H1 (cell line): ENCODE data around the gene PTPN9. TPM values are rescaled to one million over a fixed set of nuclear protein-coding genes. Genes with fewer than 3 reads are reported as not detected.

Source experiments
- CTCF ChIA-PET: fragments of 300-600 bp; sonication (Branson Sonifier 250); formaldehyde crosslinking; loops from one replicate; lab custom pipeline; 2021; ENCODE audit not compliant: partially characterized antibody; lab: Charles Lee
- POLR2A ChIA-PET: fragments of 300-600 bp; sonication (Branson Sonifier 250); formaldehyde crosslinking; loops from one replicate; lab custom pipeline; 2021; ENCODE audit warnings: inconsistent platforms; ENCODE audit not compliant: partially characterized antibody; lab: Charles Lee
- DNase-seq, 2 experiments: peaks; one replicate each; pipeline versions ENCODE4 v3.0.0 to v3.0.0-alpha.2; 2010 to 2022; ENCODE audit warnings: low spot score in 2 of 2, low read depth in 1 of 2, mixed read lengths in 1 of 2
- FAIRE-seq: peaks from 2 replicates; lab custom pipeline; 2011; peaks lifted over from hg19 to GRCh38; lab: Jason Lieb, UNC
- H2AFZ ChIP-seq: 2 replicates; pipeline ENCODE4 v1.8.1; 2012; ENCODE audit warnings: low read length, inconsistent platforms
- H2AK5ac ChIP-seq: 2 replicates; pipeline ENCODE4 v1.6.1; 2013; ENCODE audit warnings: low read depth, low read length
- H2BK120ac ChIP-seq: replicated peaks from 2 replicates; pipeline ENCODE3; 2013; ENCODE audit warnings: low read depth, low read length, inconsistent platforms
- H2BK12ac ChIP-seq: 2 replicates; pipeline ENCODE4 v1.6.1; 2013; ENCODE audit warnings: low read depth, low read length
- H2BK15ac ChIP-seq: 2 replicates; pipeline ENCODE4 v1.6.1; 2013; ENCODE audit warnings: low read length
- H2BK20ac ChIP-seq: 2 replicates; pipeline ENCODE4 v1.6.1; 2013; ENCODE audit warnings: low read length
- H2BK5ac ChIP-seq: 2 replicates; pipeline ENCODE4 v1.6.1; 2013; ENCODE audit warnings: low read depth, low read length
- H3K14ac ChIP-seq: 2 replicates; pipeline ENCODE4 v1.6.1; 2013; ENCODE audit warnings: inconsistent platforms; ENCODE audit not compliant: insufficient read length
- H3K18ac ChIP-seq: 2 replicates; pipeline ENCODE4 v1.6.1; 2013; ENCODE audit warnings: low read length; ENCODE audit errors: extremely low read depth
- H3K23ac ChIP-seq: 2 replicates; pipeline ENCODE4 v1.6.1; 2013; ENCODE audit warnings: inconsistent platforms; ENCODE audit not compliant: insufficient read length
- H3K23me2 ChIP-seq: 2 replicates; pipeline ENCODE4 v1.6.1; 2013; ENCODE audit warnings: low read depth, low read length
- H3K27ac ChIP-seq: 2 replicates; pipeline ENCODE4 v1.6.1; 2011; ENCODE audit warnings: low read depth, low read length, inconsistent platforms
- H3K27me3 ChIP-seq, 4 experiments: replicated peaks in 1 of 4; 1 replicate in 1 of 4; 2 replicates in 3 of 4; pipeline versions ENCODE4 v1.6.1 to v1.8.1; 2011 to 2013; ENCODE audit warnings: low read length in 3 of 4, mild to moderate bottlenecking in 3 of 4, inconsistent platforms in 2 of 4, mixed read lengths in 2 of 4, moderate library complexity in 1 of 4; ENCODE audit not compliant: control insufficient read depth in 3 of 4, insufficient read depth in 3 of 4; ENCODE audit errors: extremely low read depth in 1 of 4
- H3K36me3 ChIP-seq, 4 experiments: 2 replicates each; pipeline versions ENCODE4 v1.6.1 to v1.8.1; 2011 to 2013; ENCODE audit warnings: mild to moderate bottlenecking in 4 of 4, low read length in 3 of 4, moderate library complexity in 2 of 4, control low read depth in 1 of 4, inconsistent platforms in 1 of 4; ENCODE audit not compliant: insufficient read depth in 4 of 4, control insufficient read depth in 2 of 4
- H3K4ac ChIP-seq: replicated peaks from 2 replicates; pipeline ENCODE3; 2013; ENCODE audit warnings: low read length, low read depth, mixed read lengths, inconsistent platforms; ENCODE audit not compliant: insufficient read length
- H3K4me1 ChIP-seq, 4 experiments: replicated peaks in 1 of 4; 1 replicate in 1 of 4; 2 replicates in 3 of 4; pipeline versions ENCODE4 v1.6.1 to v1.8.1; 2011 to 2013; ENCODE audit warnings: low read length in 3 of 4, inconsistent platforms in 2 of 4, mixed read lengths in 1 of 4; ENCODE audit not compliant: insufficient read depth in 4 of 4, control insufficient read depth in 3 of 4
- H3K4me2 ChIP-seq, 2 experiments: 2 replicates each; pipeline versions ENCODE4 v1.6.1 to v1.8.1; 2011 to 2013; ENCODE audit warnings: low read depth in 2 of 2, low read length in 2 of 2, control low read depth in 1 of 2, inconsistent platforms in 1 of 2, mild to moderate bottlenecking in 1 of 2; ENCODE audit not compliant: insufficient read depth in 1 of 2
- H3K4me3 ChIP-seq, 4 experiments: fragments of 200-600, 300-600 bp in 1 of 4; sonication (generic), shearing (Covaris generic), sonication (Bioruptor Twin) in 1 of 4; 2 replicates each; pipeline versions ENCODE4 v1.5.1 to v1.8.1; 2011 to 2016; ENCODE audit warnings: low read length in 4 of 4, low read depth in 3 of 4, control low read depth in 2 of 4, inconsistent platforms in 2 of 4, mild to moderate bottlenecking in 2 of 4, mixed read lengths in 1 of 4, moderate library complexity in 1 of 4; ENCODE audit not compliant: insufficient read depth in 2 of 4; ENCODE audit errors: extremely low read depth in 1 of 4
- H3K56ac ChIP-seq: replicated peaks from 2 replicates; pipeline ENCODE3; 2013; ENCODE audit warnings: low read depth, mild to moderate bottlenecking, mixed read lengths, low read length, inconsistent platforms; ENCODE audit not compliant: insufficient read length
- H3K79me1 ChIP-seq: 2 replicates; pipeline ENCODE4 v1.6.1; 2013; ENCODE audit warnings: low read depth, low read length, control low read depth
- H3K79me2 ChIP-seq, 2 experiments: 2 replicates each; pipeline versions ENCODE4 v1.6.1 to v1.8.1; 2012 to 2013; ENCODE audit warnings: low read length in 2 of 2, mild to moderate bottlenecking in 2 of 2, inconsistent platforms in 1 of 2; ENCODE audit not compliant: insufficient read depth in 2 of 2, control insufficient read depth in 1 of 2
- H3K9ac ChIP-seq, 4 experiments: replicated peaks in 1 of 4; 1 replicate in 1 of 4; 2 replicates in 3 of 4; pipeline versions ENCODE4 v1.6.1 to v1.8.1; 2011 to 2013; ENCODE audit warnings: low read depth in 3 of 4, low read length in 3 of 4, control low read depth in 2 of 4, mild to moderate bottlenecking in 2 of 4, moderate library complexity in 2 of 4, inconsistent platforms in 1 of 4; ENCODE audit errors: extremely low read depth in 1 of 4
- H3K9me3 ChIP-seq, 2 experiments: 2 replicates each; pipeline versions ENCODE4 v1.6.1 to v1.8.1; 2012 to 2013; ENCODE audit warnings: mild to moderate bottlenecking in 2 of 2, moderate library complexity in 2 of 2, control low read depth in 1 of 2, inconsistent platforms in 1 of 2, low read depth in 1 of 2, low read length in 1 of 2, mixed read lengths in 1 of 2; ENCODE audit not compliant: insufficient read depth in 2 of 2
- H4K20me1 ChIP-seq, 2 experiments: replicated peaks in 1 of 2; 2 replicates each; pipeline versions ENCODE3 to v1.8.1; 2011 to 2013; ENCODE audit warnings: inconsistent platforms in 2 of 2, low read length in 2 of 2, mild to moderate bottlenecking in 1 of 2; ENCODE audit not compliant: insufficient read depth in 2 of 2, control insufficient read depth in 1 of 2
- H4K5ac ChIP-seq: 2 replicates; pipeline ENCODE4 v1.6.1; 2013; ENCODE audit warnings: low read length, low read depth, mixed read lengths, inconsistent platforms; ENCODE audit not compliant: insufficient read length
- H4K8ac ChIP-seq: 2 replicates; pipeline ENCODE4 v1.8.0; 2013; ENCODE audit warnings: mild to moderate bottlenecking, moderate library complexity, low read length, inconsistent platforms; ENCODE audit not compliant: insufficient read depth; ENCODE audit errors: extremely low read depth
- H4K91ac ChIP-seq: replicated peaks from 2 replicates; pipeline ENCODE3; 2013; ENCODE audit warnings: low read length, mixed read lengths, inconsistent platforms; ENCODE audit not compliant: insufficient read length
- BRCA1 ChIP-seq: IDR thresholded peaks from 2 replicates; pipeline ENCODE4 v1.6.1; 2012; ENCODE audit warnings: low read depth, low read length, improper control_type of control experiment
- CBX8 ChIP-seq: fragments of 300-800, 300-1000 bp; sonication (generic); IDR thresholded peaks from 2 replicates; pipeline ENCODE4 v1.7.1; 2016; ENCODE audit warnings: low read depth, low read length, borderline replicate concordance
- EGR1 ChIP-seq: IDR thresholded peaks from 2 replicates; pipeline ENCODE4 v1.6.1; 2011; ENCODE audit warnings: low read depth, low read length, borderline replicate concordance
- JUN ChIP-seq: IDR thresholded peaks from 2 replicates; pipeline ENCODE4 v1.6.1; 2011; ENCODE audit warnings: low read depth, mild to moderate bottlenecking, improper control_type of control experiment, low read length
- JUND ChIP-seq: IDR thresholded peaks from 2 replicates; pipeline ENCODE4 v1.6.1; 2011; ENCODE audit warnings: mild to moderate bottlenecking, improper control_type of control experiment, low read length
- NANOG ChIP-seq: IDR thresholded peaks from 2 replicates; pipeline ENCODE4 v1.6.1; 2011; ENCODE audit warnings: low read length, low read depth, mild to moderate bottlenecking, inconsistent platforms; ENCODE audit not compliant: insufficient read depth, poor library complexity, severe bottlenecking
- POLR2A ChIP-seq, 2 experiments: IDR thresholded peaks; 1 replicate in 1 of 2; 2 replicates in 1 of 2; pipeline ENCODE4 v1.6.1; 2011; ENCODE audit warnings: low read depth in 2 of 2, low read length in 2 of 2, mild to moderate bottlenecking in 2 of 2; ENCODE audit errors: control extremely low read depth in 1 of 2
- SRF ChIP-seq: IDR thresholded peaks from 2 replicates; pipeline ENCODE4 v1.6.1; 2011; ENCODE audit warnings: mild to moderate bottlenecking, low read depth, low read length, moderate library complexity
- TAF1 ChIP-seq: IDR thresholded peaks from 2 replicates; pipeline ENCODE4 v1.6.1; 2011; ENCODE audit warnings: mild to moderate bottlenecking, low read depth, low read length
- WGBS, 2 experiments: shearing (Covaris generic) in 1 of 2; methylation state at CpG; one replicate each; pipeline versions ENCODE4 v1.1.6 to v1.1.7; 2013 to 2015; ENCODE audit warnings: low lambda C conversion rate in 2 of 2, mixed read lengths in 2 of 2, inconsistent platforms in 1 of 2, low coverage in 1 of 2, missing lambda C conversion rate in 1 of 2; ENCODE audit not compliant: insufficient replicate concordance in 2 of 2, insufficient coverage in 1 of 2, insufficient read length in 1 of 2; ENCODE audit errors: extremely low coverage in 1 of 2, missing lambda C conversion rate in 1 of 2; 5-methylcytosine and 5-hydroxymethylcytosine counted together
- polyA plus RNA-seq, 7 experiments: library from polyadenylated mRNA; depleted of rRNA in 3 of 7; stranded (reverse) in 5 of 7; unstranded in 2 of 7; fragments of >200 nt in 5 of 7; fragments of 200-250 nt in 2 of 7; gene quantifications; 1 replicate in 5 of 7; 2 replicates in 1 of 7; 4 replicates in 1 of 7; pipeline versions ENCODE4 v1.2.1 to v1.2.3, GENCODE V29; 2011 to 2013; ENCODE audit warnings: missing spikeins in 2 of 7, mixed read lengths in 2 of 7
- total RNA-seq: library from RNA; stranded (reverse); fragmentation: NEBNext Ultra II Directional; extraction: Animal tissue kit (Norgen Biotek cat#: 25700); gene quantifications from 2 replicates; pipeline ENCODE4 v1.2.1, GENCODE V29; 2021
- TF ChIP-seq, protein P1 (sequence below): IDR thresholded peaks from 2 replicates; pipeline ENCODE4 v1.6.1; 2012; ENCODE audit warnings: low read length, inconsistent platforms
- TF ChIP-seq, protein P2 (sequence below): IDR thresholded peaks from 2 replicates; pipeline ENCODE4 v1.6.1; 2012; ENCODE audit warnings: inconsistent platforms

PTPN9 gene
- total and polyA plus RNA-seq, 2 of the 8 experiments (the other 6 are each of a cell fraction or from before 2014, with no cell fraction given): 46.6 to 57.4 TPM

DNA sequence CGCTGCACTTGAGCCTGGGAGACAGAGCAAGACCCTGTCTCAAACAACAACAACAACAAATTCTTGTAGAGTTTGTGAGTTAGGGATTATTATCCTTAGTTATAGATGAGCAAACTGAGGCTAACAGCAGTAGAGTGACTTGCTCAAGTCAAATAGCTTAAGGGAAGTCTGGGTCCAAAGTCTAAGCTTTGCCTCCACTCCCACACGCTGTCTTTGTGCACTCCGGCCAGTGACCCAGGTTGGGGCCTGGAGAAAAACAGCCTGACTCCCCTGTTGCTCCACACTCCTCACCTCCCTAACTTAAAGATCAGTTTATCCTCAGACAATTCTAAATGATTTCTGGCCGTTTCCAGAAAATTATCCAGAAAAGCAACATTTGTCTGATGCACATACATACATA lies 118.5 kb downstream of the PTPN9 start:
- Histone ChIP-seq H4K91ac (no peak overlapping the region), H3K56ac (no peak overlapping the region), H3K23ac (no peak overlapping the region), H3K18ac (no peak overlapping the region), H3K4me2 (no peak overlapping the region), H2BK5ac (no peak overlapping the region), H3K14ac (no peak overlapping the region), H3K4me3 (no peak overlapping the region), H3K27me3 (no peaks in the 10 kb centered on the region), H3K4me1 (peaks cover 2 to 16% (median 14%) of the 10 kb centered on the region in 4 experiments), H2AK5ac (no peak overlapping the region), H3K79me1 (no peaks in the 10 kb centered on the region), H3K9ac (no peak overlapping the region), H3K9me3 (no peaks in the 10 kb centered on the region; a peak in 1 of 4 replicates), H4K5ac (no peak overlapping the region), H2AFZ (no peak overlapping the region), H4K20me1 (no peaks in the 10 kb centered on the region), H3K36me3 (peaks cover 0 to 3% (median under 1%) of the 10 kb centered on the region in 4 experiments; a peak in 2 of 8 replicates), H4K8ac (no peak overlapping the region), H3K27ac (no peak overlapping the region), H3K23me2 (peaks cover 5% of the 10 kb centered on the region; the same call in 1 of the 2 replicates), H3K4ac (no peak overlapping the region), H2BK15ac (0 out of 2 replicates have a peak overlapping the region, but pooled peaks have one; percentile 31), H2BK120ac (no peak overlapping the region), H2BK20ac (no peak overlapping the region), H3K79me2 (no peaks in the 10 kb centered on the region), H2BK12ac (peak overlapping the region; percentile 77; the same call in 1 of the 2 replicates)
- ChIA-PET CTCF (interaction anchor here (1.2 kb wide), 1 partner anchor 165 kb away, joined by 3 read pairs; the partner anchor contains the start of gene SNUPN), POLR2A (interaction anchor here (1.0 to 1.1 kb wide), 4 partner anchors 9 to 93 kb away, joined by 3 to 4 read pairs (median 4); partner anchors contain the start of genes MAN2C1 and SIN3A)
- no peak for DNase-seq
- FAIRE-seq: no peak
- WGBS, 2 experiments: 92% methylated on average over 4 of the region's 4 CpGs; no CpG with 5 or more reads in 1 of the 2 experiments
- TF ChIP-seq, protein P1, sequence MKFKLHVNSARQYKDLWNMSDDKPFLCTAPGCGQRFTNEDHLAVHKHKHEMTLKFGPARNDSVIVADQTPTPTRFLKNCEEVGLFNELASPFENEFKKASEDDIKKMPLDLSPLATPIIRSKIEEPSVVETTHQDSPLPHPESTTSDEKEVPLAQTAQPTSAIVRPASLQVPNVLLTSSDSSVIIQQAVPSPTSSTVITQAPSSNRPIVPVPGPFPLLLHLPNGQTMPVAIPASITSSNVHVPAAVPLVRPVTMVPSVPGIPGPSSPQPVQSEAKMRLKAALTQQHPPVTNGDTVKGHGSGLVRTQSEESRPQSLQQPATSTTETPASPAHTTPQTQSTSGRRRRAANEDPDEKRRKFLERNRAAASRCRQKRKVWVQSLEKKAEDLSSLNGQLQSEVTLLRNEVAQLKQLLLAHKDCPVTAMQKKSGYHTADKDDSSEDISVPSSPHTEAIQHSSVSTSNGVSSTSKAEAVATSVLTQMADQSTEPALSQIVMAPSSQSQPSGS: no peak
- TF ChIP-seq TAF1: no peak
- no peak for TF ChIP-seq JUND
- TF ChIP-seq JUN: no peak
- no peak for TF ChIP-seq NANOG
- no peak for TF ChIP-seq CBX8
- no peak for TF ChIP-seq EGR1
- TF ChIP-seq, protein P2, sequence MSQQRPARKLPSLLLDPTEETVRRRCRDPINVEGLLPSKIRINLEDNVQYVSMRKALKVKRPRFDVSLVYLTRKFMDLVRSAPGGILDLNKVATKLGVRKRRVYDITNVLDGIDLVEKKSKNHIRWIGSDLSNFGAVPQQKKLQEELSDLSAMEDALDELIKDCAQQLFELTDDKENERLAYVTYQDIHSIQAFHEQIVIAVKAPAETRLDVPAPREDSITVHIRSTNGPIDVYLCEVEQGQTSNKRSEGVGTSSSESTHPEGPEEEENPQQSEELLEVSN: no peak
- no peak for TF ChIP-seq POLR2A (IDR thresholded peaks at IDR 0.05; ENCODE audit: control extremely low read depth in 1 of 2, low read depth in 2 of 2, low read length in 2 of 2)
- TF ChIP-seq SRF: no peak
- no peak for TF ChIP-seq BRCA1
